WI38 (cell line): ENCODE data around the gene COLEC12.

ENCODE experiments used
- H3K4me3 ChIP-seq: 2 replicates; pipeline ENCODE4 v1.5.1; 2011; ENCODE audit warnings: low read depth, mild to moderate bottlenecking, control low read depth, low read length
- CTCF ChIP-seq: IDR thresholded peaks from 2 replicates; pipeline ENCODE4 v1.5.1; 2012; ENCODE audit warnings: low read depth, mild to moderate bottlenecking, control low read depth, low read length

Gene COLEC12

DNA sequence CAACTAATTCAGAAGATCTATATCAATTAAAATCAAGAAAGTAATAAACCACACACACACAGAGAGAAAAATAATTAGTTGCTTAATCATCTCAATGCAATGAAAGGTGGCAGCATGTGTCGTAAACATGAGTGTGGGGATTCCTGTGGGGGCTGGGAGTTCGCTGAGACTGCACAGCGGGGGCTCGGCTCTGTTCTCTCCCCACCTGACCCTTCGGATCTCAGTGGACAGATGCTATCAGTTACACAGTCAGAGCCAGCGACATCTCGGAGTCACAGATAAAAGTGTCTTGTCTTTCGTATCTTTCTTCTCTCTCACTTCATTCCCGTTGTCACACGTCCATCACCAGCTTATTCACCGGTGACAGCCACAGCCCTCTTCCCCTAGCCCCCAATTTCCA is 37.1 kb downstream of the COLEC12 start:
- no peak overlapping the region for H3K4me3 ChIP-seq
- TF ChIP-seq CTCF = no peak

DNA sequence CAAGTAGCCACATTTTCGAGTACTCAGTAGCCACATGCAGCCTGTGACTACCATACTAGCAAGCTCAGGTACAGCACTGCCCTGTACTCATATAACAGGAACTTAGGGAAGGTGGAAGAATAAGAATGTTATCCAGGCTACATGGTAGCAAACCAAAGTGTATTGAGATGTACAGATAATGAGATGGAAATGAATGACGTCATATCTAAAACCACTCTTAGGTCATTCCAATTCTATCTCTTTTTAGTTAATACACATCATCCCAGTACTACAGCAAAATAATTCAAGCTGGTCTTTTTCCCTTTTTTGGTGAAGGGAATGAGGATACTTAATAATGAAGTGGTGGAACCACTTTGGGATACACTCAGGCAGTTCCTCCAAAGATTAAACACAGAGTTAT is 38.7 kb downstream of the COLEC12 start:
- no peak overlapping the region for H3K4me3 ChIP-seq
- no peak for TF ChIP-seq CTCF

DNA sequence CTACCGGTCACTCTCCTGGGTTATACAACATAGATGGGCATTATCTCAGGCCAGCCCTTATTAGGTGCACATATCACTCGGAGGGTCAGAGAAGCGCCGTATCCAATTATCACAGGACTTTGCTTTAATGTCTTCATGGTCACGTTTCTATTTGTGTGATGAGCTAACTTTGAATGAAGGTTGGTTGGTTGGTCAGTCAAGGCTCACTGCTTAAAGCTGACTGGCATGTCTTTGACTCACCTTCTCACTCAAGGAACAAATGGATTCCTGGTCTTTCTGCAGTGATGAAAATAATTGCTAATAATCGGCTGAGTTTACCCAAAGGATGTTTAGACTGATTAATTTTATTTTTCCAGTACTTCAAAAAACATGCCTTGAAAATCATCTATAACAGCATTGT is 39.7 kb downstream of the COLEC12 start:
- no peak overlapping the region for H3K4me3 ChIP-seq
- TF ChIP-seq CTCF = no peak

DNA sequence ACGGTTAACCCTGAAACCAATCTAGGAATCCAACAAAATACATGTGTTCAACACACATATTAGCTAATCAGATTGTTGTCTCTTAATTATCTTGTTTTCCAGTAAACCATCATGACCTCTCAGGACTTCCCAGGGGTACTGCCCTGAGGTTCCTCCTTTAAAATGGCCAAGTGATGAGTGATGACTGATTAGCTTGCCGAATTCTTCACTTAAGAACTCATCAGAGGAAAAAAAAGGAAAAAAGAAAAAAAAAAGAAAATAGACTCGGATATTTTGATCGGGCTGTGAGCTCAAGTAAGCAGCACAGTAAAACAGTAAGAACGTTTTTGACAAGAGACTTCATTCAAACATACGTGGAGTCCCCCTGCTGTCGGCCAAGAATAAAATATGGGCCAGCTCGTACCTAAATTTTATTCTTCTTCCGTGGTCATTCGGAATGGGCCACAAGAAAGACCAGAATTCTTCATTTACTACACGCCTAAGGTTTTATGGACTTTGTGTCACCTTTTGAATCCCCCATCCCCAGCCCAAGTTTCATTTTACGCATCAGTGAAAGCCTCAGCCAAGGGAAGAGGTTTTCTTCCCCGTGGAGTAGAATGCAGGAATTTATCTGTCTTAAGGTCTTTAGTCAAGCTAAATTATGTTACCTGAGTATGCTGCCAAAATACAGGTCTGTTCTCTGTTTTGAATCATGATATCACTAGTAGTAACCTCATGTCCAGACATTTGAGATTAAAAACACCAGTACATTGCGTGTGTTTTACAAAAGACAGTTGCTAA is 40.5 kb downstream of the COLEC12 start:
- no peak for TF ChIP-seq CTCF

DNA sequence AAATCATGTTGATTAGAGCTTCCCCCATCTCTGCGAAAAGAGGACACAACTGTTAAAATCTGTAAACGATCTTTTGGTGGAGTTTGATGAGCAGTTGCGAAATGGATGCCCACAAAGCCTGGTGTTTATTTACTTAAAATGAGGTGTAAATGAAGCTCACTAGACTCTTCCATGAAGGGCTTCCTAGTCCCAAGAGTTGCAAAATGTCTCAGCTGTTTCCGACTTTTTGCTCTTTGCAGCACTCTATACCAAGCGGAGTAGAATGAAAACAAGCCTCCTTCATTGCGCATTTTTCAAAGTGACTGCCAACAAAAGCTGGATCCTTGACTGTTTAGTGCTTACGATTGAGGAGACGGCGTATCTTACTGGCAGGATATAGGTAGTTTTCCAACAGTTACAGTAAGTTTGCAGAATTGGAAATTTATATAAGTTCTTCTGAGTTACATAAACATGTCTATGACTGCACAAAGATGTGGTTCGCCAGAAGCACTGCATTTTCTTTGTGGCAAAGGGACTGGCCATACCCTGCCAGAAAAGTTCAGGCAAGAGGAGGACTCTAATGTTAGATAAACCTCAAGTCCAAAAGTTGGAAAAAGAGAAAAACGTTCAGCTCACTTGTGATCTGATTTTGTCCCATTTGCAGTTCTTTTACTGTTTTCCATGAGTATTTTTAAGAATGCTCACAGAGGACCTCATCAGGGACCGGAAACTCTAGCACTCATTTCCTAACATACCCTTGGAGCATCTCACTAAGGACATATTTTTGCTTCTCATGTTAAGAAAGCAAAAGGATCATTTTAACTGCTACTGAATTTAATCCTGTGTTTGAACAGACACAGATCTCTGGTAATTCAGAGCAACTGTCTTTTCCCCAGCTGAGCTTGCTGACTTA is 42.7 kb downstream of the COLEC12 start:
- peak overlapping the region; percentile 24 for H3K4me3 ChIP-seq
- TF ChIP-seq CTCF = no peak

More for the DNA sequence above, 40.5 kb downstream of the COLEC12 start:
- H3K4me3 ChIP-seq = no peak overlapping the region

- no peak for TF ChIP-seq CTCF
- H3K4me3 ChIP-seq = peak overlapping the region; percentile 24
Measured at GRCh38 chr18:457140-457519, 43.4 kb downstream of the COLEC12 start.
